A673 (cell line): Measurements from ENCODE around the gene KLHL28. TPM values are rescaled to one million over a fixed set of nuclear protein-coding genes. Genes with fewer than 3 reads are reported as not detected.
"Not testable (repeated sequence)": the region's sequence is repeated elsewhere in the genome, so short reads cannot be mapped to it uniquely, and the experiment has no call there.

Source experiments
- BruUV-seq: library from RNA; stranded (reverse); fragments of 400-500 nt; replicated peaks from 2 replicates; lab custom pipeline; 2021; lab: Mats Ljungman, UMichigan
- CTCF ChIA-PET: fragments of 300-600 bp; sonication (Branson Sonifier 250); formaldehyde crosslinking; loops from one replicate; lab custom pipeline; 2022; ENCODE audit warnings: antibody characterized with exemption; lab: Charles Lee
- POLR2A ChIA-PET: fragments of 300-600 bp; sonication (Branson Sonifier 250); formaldehyde crosslinking; loops from one replicate; lab custom pipeline; 2022; ENCODE audit warnings: antibody characterized with exemption; ENCODE audit not compliant: low non-redundant PET; lab: Charles Lee
- DNase-seq: peaks from one replicate; pipeline ENCODE4 v3.0.0-alpha.2; 2015; ENCODE audit warnings: low spot score
- H3K27ac ChIP-seq: fragments of 200-600 bp; sonication (generic); 2 replicates; pipeline ENCODE4 v1.5.1; 2016; ENCODE audit warnings: mixed run types, low read depth, mild to moderate bottlenecking, mixed read lengths, antibody characterized with exemption, low read length; ENCODE audit not compliant: poor library complexity, severe bottlenecking
- H3K27me3 ChIP-seq: fragments of 200-600 bp; sonication (generic); replicated peaks from 2 replicates; pipeline ENCODE4 v1.6.1; 2017; ENCODE audit warnings: mixed run types, low read depth, mild to moderate bottlenecking, mixed read lengths, antibody characterized with exemption, low read length; ENCODE audit not compliant: insufficient read depth, poor library complexity
- H3K36me3 ChIP-seq: fragments of 200-600 bp; sonication (generic); 2 replicates; pipeline ENCODE4 v1.6.1; 2016; ENCODE audit warnings: mixed run types, mild to moderate bottlenecking, mixed read lengths, antibody characterized with exemption, low read length; ENCODE audit not compliant: insufficient read depth, poor library complexity, severe bottlenecking
- H3K4me1 ChIP-seq: fragments of 200-600 bp; sonication (generic); 2 replicates; pipeline ENCODE4 v1.6.1; 2017; ENCODE audit warnings: mixed run types, mild to moderate bottlenecking, mixed read lengths, antibody characterized with exemption, low read length; ENCODE audit not compliant: insufficient read depth, poor library complexity, severe bottlenecking
- H3K4me3 ChIP-seq: fragments of 200-600 bp; sonication (generic); 2 replicates; pipeline ENCODE4 v1.5.1; 2016; ENCODE audit warnings: low read depth, mixed run types, mild to moderate bottlenecking, mixed read lengths, low read length; ENCODE audit not compliant: poor library complexity, severe bottlenecking
- H3K9me3 ChIP-seq: fragments of 200-600 bp; sonication (generic); 2 replicates; pipeline ENCODE4 v1.6.1; 2016; ENCODE audit warnings: mixed run types, low read depth, mild to moderate bottlenecking, mixed read lengths, antibody characterized with exemption, low read length; ENCODE audit not compliant: poor library complexity, severe bottlenecking
- CTCF ChIP-seq: fragments of 300-800, 200-600 bp; sonication (generic); conservative IDR thresholded peaks from 2 replicates; pipeline ENCODE4 v1.5.1; 2017; ENCODE audit warnings: low read depth, mild to moderate bottlenecking, antibody characterized with exemption, low read length, moderate library complexity, mixed read lengths
- EZH2 ChIP-seq: fragments of 200-600 bp; sonication (generic); IDR thresholded peaks from 2 replicates; pipeline ENCODE4 v1.6.1; 2017; ENCODE audit warnings: borderline replicate concordance, low read depth, mild to moderate bottlenecking, mixed read lengths, antibody characterized with exemption, low read length; ENCODE audit not compliant: poor library complexity, severe bottlenecking
- intact Hi-C: fragments of 100-400 bp; cut with micrococcal nuclease; formaldehyde crosslinking; loops from one replicate; pipeline ENCODE4 v1.10.0; 2022; ENCODE audit not compliant: unreplicated experiment
- total RNA-seq: library from RNA; stranded (reverse); gene quantifications from 2 replicates; pipeline ENCODE4 v1.2.3, GENCODE V29; 2021

KLHL28 gene
- total RNA-seq, 1 experiment from 2014 or later, result 10.0 TPM

- no TSS peak for BruUV-seq
- H3K27ac ChIP-seq, result no peak overlapping the region
- intact Hi-C loops, result no loop called here
- peaks cover 8% of the 10 kb centered on the region for H3K4me1 ChIP-seq
- ChIA-PET POLR2A (no interaction called here), CTCF (no interaction called here)
- no peak for DNase-seq
- peaks cover 6% of the 10 kb centered on the region for H3K9me3 ChIP-seq
- no peaks in the 10 kb centered on the region for H3K36me3 ChIP-seq
- no peaks in the 10 kb centered on the region for H3K27me3 ChIP-seq
- TF ChIP-seq EZH2 (no peak), CTCF (no peak)
- no peak overlapping the region for H3K4me3 ChIP-seq
These were observed 66.0 kb downstream of the KLHL28 start for GRCh38 chr14:44895716-44896115.

GRCh38 chr14:44893535-44893934 lies 68.2 kb downstream of the KLHL28 start:
- POLR2A ChIA-PET, result no interaction called here
- no peak overlapping the region for H3K27ac ChIP-seq
- peaks cover 8% of the 10 kb centered on the region for H3K4me1 ChIP-seq
- no peak for DNase-seq
- no peaks in the 10 kb centered on the region for H3K27me3 ChIP-seq
- TF ChIP-seq CTCF, result no peak
- TF ChIP-seq EZH2, result no peak
- CTCF ChIA-PET, result no interaction called here
- H3K36me3 ChIP-seq, result no peaks in the 10 kb centered on the region
- H3K4me3 ChIP-seq, result no peak overlapping the region
- no TSS peak for BruUV-seq
- intact Hi-C loops, result no loop called here
- peaks cover 6% of the 10 kb centered on the region for H3K9me3 ChIP-seq

GRCh38 chr14:44891726-44892372 lies 69.9 kb downstream of the KLHL28 start:
- DNase-seq, H3K27ac ChIP-seq, BruUV-seq, H3K36me3 ChIP-seq, intact Hi-C loops, H3K27me3 ChIP-seq, H3K4me3 ChIP-seq, CTCF ChIA-PET, H3K4me1 ChIP-seq, H3K9me3 ChIP-seq, POLR2A ChIA-PET: not testable (repeated sequence)
